WTC11 (cell line): Measurements from ENCODE around the gene ABITRAM. TPM values are rescaled to one million over a fixed set of nuclear protein-coding genes. Genes with fewer than 3 reads are reported as not detected.
"Not testable (repeated sequence)": the region's sequence is repeated elsewhere in the genome, so short reads cannot be mapped to it uniquely, and the experiment has no call there.

Experiments
- ATAC-seq: fragments of 200-7000 bp; cut with Tn5 transposase; 2 replicates; pipeline ENCODE4 v1.10.0; 2021; ENCODE audit warnings: mild to moderate bottlenecking, moderate library complexity
- CTCF ChIA-PET: fragments of 300-600 bp; sonication (Branson Sonifier 250); formaldehyde crosslinking; loops from one replicate; lab custom pipeline; 2021; ENCODE audit warnings: antibody characterized with exemption; lab: Charles Lee
- POLR2A ChIA-PET: fragments of 350-600 bp; sonication (Branson Sonifier 250); formaldehyde crosslinking; loops from one replicate; lab custom pipeline; 2021; ENCODE audit warnings: antibody characterized with exemption; lab: Charles Lee
- DNase-seq: peaks from one replicate; pipeline ENCODE4 v3.0.0; 2021; ENCODE audit warnings: low spot score
- H3K27ac Mint-ChIP-seq: 2 replicates; pipeline ENCODE4 v1.8.0; 2021; ENCODE audit warnings: mixed read lengths
- H3K27me3 Mint-ChIP-seq: 2 replicates; pipeline ENCODE4 v1.8.0; 2021; ENCODE audit warnings: low read depth, mild to moderate bottlenecking, moderate library complexity, mixed read lengths
- H3K36me3 Mint-ChIP-seq: 2 replicates; pipeline ENCODE4 v1.8.0; 2021; ENCODE audit warnings: mixed read lengths
- H3K4me1 Mint-ChIP-seq: 2 replicates; pipeline ENCODE4 v1.8.0; 2022; ENCODE audit warnings: mixed read lengths
- H3K4me3 Mint-ChIP-seq: 2 replicates; pipeline ENCODE4 v1.8.0; 2021; ENCODE audit warnings: mild to moderate bottlenecking, moderate library complexity, mixed read lengths
- H3K9me3 Mint-ChIP-seq: 2 replicates; pipeline ENCODE4 v1.8.0; 2021; ENCODE audit warnings: mixed read lengths
- CREB1 ChIP-seq: sonication (generic); formaldehyde crosslinking; IDR thresholded peaks from 2 replicates; pipeline ENCODE4 v1.8.0; 2023; ENCODE audit warnings: mild to moderate bottlenecking, missing genetic modification reagents
- ESRRA ChIP-seq: sonication (generic); formaldehyde crosslinking; IDR thresholded peaks from 2 replicates; pipeline ENCODE4 v1.8.1; 2022; ENCODE audit warnings: mild to moderate bottlenecking, missing genetic modification reagents, borderline replicate concordance
- FOXP1 ChIP-seq: sonication (generic); formaldehyde crosslinking; IDR thresholded peaks from 2 replicates; pipeline ENCODE4 v1.8.0; 2022; ENCODE audit warnings: missing genetic modification reagents, mild to moderate bottlenecking, moderate library complexity, borderline replicate concordance
- GABPB1 ChIP-seq: sonication (generic); formaldehyde crosslinking; IDR thresholded peaks from 2 replicates; pipeline ENCODE4 v1.8.1; 2023; ENCODE audit warnings: mild to moderate bottlenecking, missing genetic modification reagents
- IRF2 ChIP-seq: sonication (generic); formaldehyde crosslinking; IDR thresholded peaks from 2 replicates; pipeline ENCODE4 v1.8.0; 2022; ENCODE audit warnings: low read depth, missing genetic modification reagents, borderline replicate concordance
- MXD4 ChIP-seq: fragments of 250-450 bp; sonication (Bioruptor Pico); IDR thresholded peaks from 2 replicates; pipeline ENCODE4 v1.8.0; 2021; ENCODE audit warnings: mild to moderate bottlenecking, moderate library complexity, borderline replicate concordance
- NFATC4 ChIP-seq: fragments of 250-450 bp; sonication (Bioruptor Pico); IDR thresholded peaks from 2 replicates; pipeline ENCODE4 v1.9.0; 2021; ENCODE audit warnings: mild to moderate bottlenecking
- NFYB ChIP-seq: sonication (generic); formaldehyde crosslinking; conservative IDR thresholded peaks from 2 replicates; pipeline ENCODE4 v1.8.0; 2022; ENCODE audit warnings: low read depth, missing genetic modification reagents
- SP1 ChIP-seq: sonication (generic); formaldehyde crosslinking; conservative IDR thresholded peaks from 2 replicates; pipeline ENCODE4 v1.8.1; 2022; ENCODE audit warnings: missing genetic modification reagents
- TEAD1 ChIP-seq: sonication (generic); formaldehyde crosslinking; IDR thresholded peaks from 2 replicates; pipeline ENCODE4 v1.8.0; 2022; ENCODE audit warnings: mild to moderate bottlenecking, missing genetic modification reagents
- TEAD4 ChIP-seq: sonication (generic); formaldehyde crosslinking; IDR thresholded peaks from 2 replicates; pipeline ENCODE4 v1.8.0; 2022; ENCODE audit warnings: mild to moderate bottlenecking, missing genetic modification reagents
- TP53 ChIP-seq: sonication (generic); formaldehyde crosslinking; IDR thresholded peaks from 2 replicates; pipeline ENCODE4 v1.8.1; 2023; ENCODE audit warnings: mild to moderate bottlenecking, missing genetic modification reagents
- ZBTB21 ChIP-seq: sonication (generic); formaldehyde crosslinking; IDR thresholded peaks from 2 replicates; pipeline ENCODE4 v1.8.1; 2023; ENCODE audit warnings: mild to moderate bottlenecking, missing genetic modification reagents, borderline replicate concordance
- ZNF121 ChIP-seq: sonication (generic); formaldehyde crosslinking; IDR thresholded peaks from 2 replicates; pipeline ENCODE4 v1.8.0; 2023; ENCODE audit warnings: missing genetic modification reagents
- ZNF138 ChIP-seq: sonication (generic); formaldehyde crosslinking; conservative IDR thresholded peaks from 2 replicates; pipeline ENCODE4 v1.8.1; 2022; ENCODE audit warnings: mild to moderate bottlenecking, moderate library complexity, missing genetic modification reagents
- ZNF317 ChIP-seq: sonication (generic); formaldehyde crosslinking; IDR thresholded peaks from 2 replicates; pipeline ENCODE4 v1.8.1; 2023; ENCODE audit warnings: low read depth, mild to moderate bottlenecking, moderate library complexity, missing genetic modification reagents, borderline replicate concordance
- total RNA-seq: library from RNA; stranded (reverse); gene quantifications from 3 replicates; pipeline ENCODE4 v1.2.3, GENCODE V29; 2021
- TF ChIP-seq, protein P1 (sequence below): sonication (generic); formaldehyde crosslinking; IDR thresholded peaks from 2 replicates; pipeline ENCODE4 v1.8.0; 2022; ENCODE audit warnings: mild to moderate bottlenecking, missing genetic modification reagents
- TF ChIP-seq, protein P2 (sequence below): sonication (generic); formaldehyde crosslinking; IDR thresholded peaks from 2 replicates; pipeline ENCODE4 v1.8.1; 2023; ENCODE audit warnings: mild to moderate bottlenecking, missing genetic modification reagents
- TF ChIP-seq, protein P3 (sequence below): sonication (generic); formaldehyde crosslinking; IDR thresholded peaks from 2 replicates; pipeline ENCODE4 v1.8.1; 2022; ENCODE audit warnings: mild to moderate bottlenecking, moderate library complexity, missing genetic modification reagents
- TF ChIP-seq, protein P4 (sequence below): sonication (generic); formaldehyde crosslinking; IDR thresholded peaks from 2 replicates; pipeline ENCODE4 v1.8.0; 2023; ENCODE audit warnings: mild to moderate bottlenecking, missing genetic modification reagents
- TF ChIP-seq, protein P5 (sequence below): sonication (generic); formaldehyde crosslinking; IDR thresholded peaks from 2 replicates; pipeline ENCODE4 v1.8.1; 2022; ENCODE audit warnings: low read depth, mild to moderate bottlenecking, moderate library complexity, missing genetic modification reagents, borderline replicate concordance

Gene ABITRAM
- total RNA-seq, 1 experiment from 2014 or later, result 4.6 TPM

DNA sequence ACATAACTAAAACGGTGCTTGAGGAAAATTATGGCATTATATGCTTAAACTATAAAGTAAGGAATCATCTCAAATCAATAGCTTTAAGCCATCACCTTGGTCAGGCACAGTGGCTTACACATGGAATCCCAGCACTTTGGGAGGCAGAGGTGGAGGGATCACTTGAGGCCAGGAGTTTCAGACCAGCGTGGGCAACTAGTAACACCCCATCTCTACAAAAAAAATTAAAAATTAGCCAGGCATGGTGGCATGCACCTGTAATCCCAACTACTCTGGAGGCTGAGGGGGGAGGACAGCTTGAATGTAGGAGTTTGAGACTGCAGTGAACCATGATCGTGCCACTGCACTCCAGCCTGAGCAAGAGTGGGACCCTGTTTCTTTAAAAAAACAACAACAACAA, 49.5 kb upstream of the ABITRAM start (continued):
- TF ChIP-seq FOXP1 (no peak), TP53 (CRISPR knock-in tag) (no peak), NFATC4 (CRISPR knock-in tag) (no peak), ZNF317 (CRISPR knock-in tag) (no peak)
- TF ChIP-seq, protein P1, sequence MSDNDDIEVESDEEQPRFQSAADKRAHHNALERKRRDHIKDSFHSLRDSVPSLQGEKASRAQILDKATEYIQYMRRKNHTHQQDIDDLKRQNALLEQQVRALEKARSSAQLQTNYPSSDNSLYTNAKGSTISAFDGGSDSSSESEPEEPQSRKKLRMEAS (CRISPR knock-in tag), result no peak
- TF ChIP-seq, protein P2, sequence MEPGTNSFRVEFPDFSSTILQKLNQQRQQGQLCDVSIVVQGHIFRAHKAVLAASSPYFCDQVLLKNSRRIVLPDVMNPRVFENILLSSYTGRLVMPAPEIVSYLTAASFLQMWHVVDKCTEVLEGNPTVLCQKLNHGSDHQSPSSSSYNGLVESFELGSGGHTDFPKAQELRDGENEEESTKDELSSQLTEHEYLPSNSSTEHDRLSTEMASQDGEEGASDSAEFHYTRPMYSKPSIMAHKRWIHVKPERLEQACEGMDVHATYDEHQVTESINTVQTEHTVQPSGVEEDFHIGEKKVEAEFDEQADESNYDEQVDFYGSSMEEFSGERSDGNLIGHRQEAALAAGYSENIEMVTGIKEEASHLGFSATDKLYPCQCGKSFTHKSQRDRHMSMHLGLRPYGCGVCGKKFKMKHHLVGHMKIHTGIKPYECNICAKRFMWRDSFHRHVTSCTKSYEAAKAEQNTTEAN, result no peak
- TF ChIP-seq, protein P3, sequence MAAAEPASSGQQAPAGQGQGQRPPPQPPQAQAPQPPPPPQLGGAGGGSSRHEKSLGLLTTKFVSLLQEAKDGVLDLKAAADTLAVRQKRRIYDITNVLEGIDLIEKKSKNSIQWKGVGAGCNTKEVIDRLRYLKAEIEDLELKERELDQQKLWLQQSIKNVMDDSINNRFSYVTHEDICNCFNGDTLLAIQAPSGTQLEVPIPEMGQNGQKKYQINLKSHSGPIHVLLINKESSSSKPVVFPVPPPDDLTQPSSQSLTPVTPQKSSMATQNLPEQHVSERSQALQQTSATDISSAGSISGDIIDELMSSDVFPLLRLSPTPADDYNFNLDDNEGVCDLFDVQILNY, result no peak
- TF ChIP-seq, all 79 proteins: peak for 0

DNA sequence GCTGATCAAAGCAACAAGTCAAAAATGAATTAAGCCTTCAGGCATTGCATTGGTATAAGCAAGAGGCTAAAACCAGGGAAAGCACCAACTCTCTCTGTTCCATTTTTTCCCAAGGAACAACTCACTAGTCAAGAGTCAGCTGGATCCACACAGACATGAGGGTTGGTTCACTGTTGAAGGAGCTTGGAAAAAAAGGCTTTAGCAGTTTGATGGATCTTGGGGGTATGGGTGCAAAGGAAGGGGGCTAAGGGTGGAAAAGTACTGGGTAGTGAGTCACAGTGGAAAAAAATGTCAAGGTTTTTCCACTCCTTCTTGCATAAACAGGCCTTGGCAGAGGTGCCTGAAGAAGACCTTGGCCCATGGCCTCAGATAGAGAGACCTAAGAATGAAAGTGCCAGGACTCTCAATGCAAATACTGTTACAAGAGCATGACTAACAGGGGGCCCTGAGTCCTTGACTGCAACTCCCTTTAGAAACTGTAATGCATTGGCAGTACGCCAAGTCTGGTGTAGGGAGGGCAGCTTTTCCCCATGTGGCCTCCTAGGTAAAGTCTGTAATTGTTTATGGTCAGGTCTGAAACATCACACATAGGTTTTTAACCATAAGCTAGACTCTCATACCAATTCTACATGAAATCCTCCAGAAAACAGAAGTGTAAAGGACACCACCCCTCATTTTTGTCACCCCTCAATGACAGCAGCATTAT, 48.4 kb upstream of the ABITRAM start:
- Mint-ChIP-seq H3K4me3 (no peak overlapping the region), H3K9me3 (no peaks in the 10 kb centered on the region), H3K36me3 (peaks cover 19% of the 10 kb centered on the region), H3K27ac (0 out of 2 replicates have a peak overlapping the region, but pooled peaks have one; percentile 1), H3K27me3 (no peaks in the 10 kb centered on the region), H3K4me1 (no peaks in the 10 kb centered on the region)
- TF ChIP-seq, protein P4, sequence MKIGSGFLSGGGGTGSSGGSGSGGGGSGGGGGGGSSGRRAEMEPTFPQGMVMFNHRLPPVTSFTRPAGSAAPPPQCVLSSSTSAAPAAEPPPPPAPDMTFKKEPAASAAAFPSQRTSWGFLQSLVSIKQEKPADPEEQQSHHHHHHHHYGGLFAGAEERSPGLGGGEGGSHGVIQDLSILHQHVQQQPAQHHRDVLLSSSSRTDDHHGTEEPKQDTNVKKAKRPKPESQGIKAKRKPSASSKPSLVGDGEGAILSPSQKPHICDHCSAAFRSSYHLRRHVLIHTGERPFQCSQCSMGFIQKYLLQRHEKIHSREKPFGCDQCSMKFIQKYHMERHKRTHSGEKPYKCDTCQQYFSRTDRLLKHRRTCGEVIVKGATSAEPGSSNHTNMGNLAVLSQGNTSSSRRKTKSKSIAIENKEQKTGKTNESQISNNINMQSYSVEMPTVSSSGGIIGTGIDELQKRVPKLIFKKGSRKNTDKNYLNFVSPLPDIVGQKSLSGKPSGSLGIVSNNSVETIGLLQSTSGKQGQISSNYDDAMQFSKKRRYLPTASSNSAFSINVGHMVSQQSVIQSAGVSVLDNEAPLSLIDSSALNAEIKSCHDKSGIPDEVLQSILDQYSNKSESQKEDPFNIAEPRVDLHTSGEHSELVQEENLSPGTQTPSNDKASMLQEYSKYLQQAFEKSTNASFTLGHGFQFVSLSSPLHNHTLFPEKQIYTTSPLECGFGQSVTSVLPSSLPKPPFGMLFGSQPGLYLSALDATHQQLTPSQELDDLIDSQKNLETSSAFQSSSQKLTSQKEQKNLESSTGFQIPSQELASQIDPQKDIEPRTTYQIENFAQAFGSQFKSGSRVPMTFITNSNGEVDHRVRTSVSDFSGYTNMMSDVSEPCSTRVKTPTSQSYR (CRISPR knock-in tag), result no peak
- TF ChIP-seq GABPB1 (CRISPR knock-in tag), result peak; percentile 88
- ChIA-PET CTCF (no interaction called here), POLR2A (no interaction called here)
- ATAC-seq (no peak), DNase-seq (no peak)

DNA sequence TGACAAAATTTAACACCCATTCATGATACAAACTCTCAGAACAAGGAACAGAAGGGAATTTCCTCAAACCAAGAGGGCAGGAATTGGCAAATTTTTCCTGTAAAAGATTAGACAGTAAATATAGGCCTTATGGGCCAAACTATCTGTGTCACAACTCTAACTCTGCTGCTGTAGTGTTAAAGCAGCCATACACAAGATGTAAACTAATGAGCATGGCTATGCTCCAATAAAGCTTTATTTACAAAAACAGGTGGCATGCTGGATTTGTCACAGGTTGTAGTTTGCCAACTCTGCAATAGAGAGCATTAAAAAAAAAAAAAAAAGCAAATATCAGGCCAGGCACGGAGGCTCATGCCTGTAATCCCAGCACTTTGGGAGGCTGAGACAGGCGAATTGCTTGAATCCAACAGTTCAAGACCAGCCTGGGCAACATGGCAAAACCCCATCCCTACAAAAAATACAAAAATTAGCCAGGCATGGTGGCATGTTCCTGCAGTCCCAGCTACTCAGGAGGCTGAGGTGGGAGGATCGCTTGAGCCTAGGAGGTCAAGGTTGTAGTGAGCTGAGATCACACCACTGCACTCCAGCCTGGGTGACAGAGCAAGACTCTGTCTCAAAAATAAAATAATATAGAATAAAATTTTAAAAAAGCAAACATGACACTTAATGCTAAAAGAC, 47.5 kb upstream of the ABITRAM start:
- 0 out of 2 replicates have a peak overlapping the region, but pooled peaks have one; percentile 1 for H3K27ac Mint-ChIP-seq

DNA sequence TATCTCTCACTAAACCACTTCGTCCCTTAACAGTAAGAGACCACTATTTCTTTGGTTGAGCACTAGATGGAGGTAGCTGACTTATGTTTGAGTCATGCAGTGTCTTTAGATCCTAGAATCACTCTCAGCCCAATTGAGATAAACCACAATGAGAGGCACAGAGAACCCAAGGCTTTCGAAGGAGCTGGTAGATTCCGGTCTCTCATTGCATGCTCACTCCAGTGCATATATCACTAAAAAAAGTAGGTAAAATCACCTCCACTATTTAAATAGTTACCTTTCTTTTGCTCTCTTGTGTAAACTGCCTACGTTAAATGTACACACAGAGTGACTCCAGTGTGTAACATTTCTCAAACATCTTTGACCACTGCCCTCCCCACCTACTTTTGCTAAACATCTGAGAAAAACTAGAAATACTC, 44.5 kb upstream of the ABITRAM start:
- POLR2A ChIA-PET, result no interaction called here
- ATAC-seq, result no peak
- Mint-ChIP-seq H3K4me3 (no peak overlapping the region), H3K4me1 (no peaks in the 10 kb centered on the region), H3K27ac (no peak overlapping the region), H3K36me3 (peaks cover 38% of the 10 kb centered on the region), H3K27me3 (no peaks in the 10 kb centered on the region), H3K9me3 (no peaks in the 10 kb centered on the region)
- TF ChIP-seq TEAD1 (no peak), TEAD4 (CRISPR knock-in tag) (no peak), ZBTB21 (CRISPR knock-in tag) (no peak), ZNF121 (no peak), IRF2 (CRISPR knock-in tag) (no peak), MXD4 (CRISPR knock-in tag) (no peak), SP1 (no peak), CREB1 (CRISPR knock-in tag) (no peak), ZNF138 (CRISPR knock-in tag) (no peak), ESRRA (CRISPR knock-in tag) (no peak), NFYB (CRISPR knock-in tag) (no peak)
- TF ChIP-seq, protein P5, sequence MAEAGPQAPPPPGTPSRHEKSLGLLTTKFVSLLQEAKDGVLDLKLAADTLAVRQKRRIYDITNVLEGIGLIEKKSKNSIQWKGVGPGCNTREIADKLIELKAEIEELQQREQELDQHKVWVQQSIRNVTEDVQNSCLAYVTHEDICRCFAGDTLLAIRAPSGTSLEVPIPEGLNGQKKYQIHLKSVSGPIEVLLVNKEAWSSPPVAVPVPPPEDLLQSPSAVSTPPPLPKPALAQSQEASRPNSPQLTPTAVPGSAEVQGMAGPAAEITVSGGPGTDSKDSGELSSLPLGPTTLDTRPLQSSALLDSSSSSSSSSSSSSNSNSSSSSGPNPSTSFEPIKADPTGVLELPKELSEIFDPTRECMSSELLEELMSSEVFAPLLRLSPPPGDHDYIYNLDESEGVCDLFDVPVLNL (CRISPR knock-in tag), result no peak
- DNase-seq, result no peak
- CTCF ChIA-PET, result interaction anchor here (1.1 to 1.4 kb wide), 2 partner anchors 61 to 65 kb away, joined by 3 to 4 read pairs; no protein-coding TSS in a partner anchor

More for the DNA sequence above, 47.5 kb upstream of the ABITRAM start:
- H3K27me3 Mint-ChIP-seq, H3K4me3 Mint-ChIP-seq, CTCF ChIA-PET, H3K9me3 Mint-ChIP-seq, DNase-seq, H3K4me1 Mint-ChIP-seq, ATAC-seq, POLR2A ChIA-PET: not testable (repeated sequence)
- peaks cover 28% of the 10 kb centered on the region for H3K36me3 Mint-ChIP-seq
